ENCODE measurements around the gene KLC3.
"Not testable (repeated sequence)": the region's sequence is repeated elsewhere in the genome, so short reads cannot be mapped to it uniquely, and the experiment has no call there.

The KLC3 gene

GRCh38 chr19:45320997-45321775 is 19.4 kb upstream of the KLC3 start:
- no peak for DNase-seq

DNA sequence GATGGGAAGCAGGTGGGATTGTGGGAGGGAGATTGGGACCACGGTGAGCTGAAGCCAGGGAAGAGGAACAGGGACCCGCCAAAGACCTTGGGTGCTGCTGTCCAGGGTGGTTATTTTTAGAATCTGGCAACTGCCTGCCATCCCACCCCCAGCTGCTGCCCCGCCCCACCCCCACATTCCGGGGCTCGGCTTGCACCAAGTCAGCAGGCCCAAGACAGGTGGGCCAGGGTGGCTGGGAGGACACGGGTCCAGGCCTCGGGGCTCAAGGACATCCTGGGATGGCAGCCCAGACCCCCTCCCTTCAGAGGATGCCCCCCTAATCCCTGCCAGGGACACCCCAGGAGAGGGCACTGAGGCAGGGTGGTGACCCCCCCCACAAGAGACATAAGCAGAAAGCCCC is 18.7 kb upstream of the KLC3 start:
- no peak for DNase-seq

DNA sequence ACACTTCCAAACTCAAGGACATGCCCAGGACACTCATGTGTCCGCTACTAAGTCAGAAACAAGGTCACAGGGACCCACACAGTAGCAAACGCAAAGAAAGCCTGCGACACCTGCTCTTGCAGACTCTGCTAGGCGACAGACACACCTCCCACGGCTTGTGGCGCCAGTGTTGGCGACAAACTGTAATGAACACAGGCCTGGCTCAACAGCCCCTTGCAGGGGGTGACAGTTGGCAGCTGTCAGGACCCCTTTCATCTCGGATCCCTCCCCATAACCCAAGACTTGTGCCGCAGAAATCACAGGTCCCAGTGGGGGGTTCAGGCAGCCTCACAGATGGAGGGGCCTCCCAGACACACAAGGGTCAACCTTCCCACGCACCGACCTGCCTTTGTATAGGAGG is 18.2 kb upstream of the KLC3 start:
- no peak for DNase-seq

DNA sequence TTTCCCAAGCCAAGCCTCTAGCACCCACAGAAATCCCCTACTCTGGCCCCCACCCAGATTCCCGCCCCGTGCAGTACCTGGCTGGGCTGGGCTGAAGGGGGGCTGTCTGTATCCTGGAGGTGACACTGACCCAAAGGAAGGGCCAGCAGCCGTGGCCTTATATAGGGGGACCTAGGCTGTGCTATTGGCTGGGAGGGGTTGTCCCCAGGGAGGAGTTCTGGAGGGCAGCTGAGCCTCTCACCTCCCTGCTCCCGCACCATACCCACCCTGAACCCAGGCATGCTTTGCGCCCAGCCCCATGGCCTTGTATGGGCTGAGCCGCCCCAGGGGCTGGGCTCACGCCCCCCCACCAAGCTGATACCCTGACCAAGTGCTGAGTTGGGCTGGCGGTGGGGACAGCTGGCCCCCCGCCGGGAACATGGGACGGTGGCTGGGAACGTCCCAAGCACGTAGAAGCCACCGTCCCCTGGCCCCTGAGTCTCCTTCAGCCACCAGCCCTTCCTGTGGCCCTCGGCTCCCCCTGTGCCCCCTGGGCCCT is 17.7 kb upstream of the KLC3 start, which contains the start of gene CKM:
TSS of gene CKM (minus strand) at position 132 of the 538 bp plus-strand sequence. CDS start 3,162 bp downstream, outside the sequence.
- DNase-seq: no peak

DNA sequence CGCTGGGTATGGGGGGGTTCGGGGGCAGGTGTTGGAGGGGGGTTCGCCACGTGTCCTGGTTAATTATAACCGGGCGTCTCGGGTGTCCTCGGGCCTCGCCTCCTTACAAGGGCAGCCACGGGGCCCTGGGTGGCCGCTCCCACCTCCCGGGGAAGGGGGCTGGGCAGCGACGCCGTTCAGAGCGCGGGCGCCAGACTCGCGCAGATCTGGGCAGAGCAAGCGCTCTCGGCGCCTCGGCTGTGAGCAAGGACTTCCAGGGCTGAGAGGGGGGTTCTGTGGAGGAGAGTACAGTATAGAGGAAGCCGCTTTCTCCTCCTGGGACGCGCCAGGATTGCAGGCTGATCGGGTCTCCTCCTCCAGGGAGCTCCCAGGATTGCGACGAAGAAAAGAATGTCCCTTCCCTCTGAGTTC is 16.9 kb upstream of the KLC3 start:
- DNase-seq: no peak

DNA sequence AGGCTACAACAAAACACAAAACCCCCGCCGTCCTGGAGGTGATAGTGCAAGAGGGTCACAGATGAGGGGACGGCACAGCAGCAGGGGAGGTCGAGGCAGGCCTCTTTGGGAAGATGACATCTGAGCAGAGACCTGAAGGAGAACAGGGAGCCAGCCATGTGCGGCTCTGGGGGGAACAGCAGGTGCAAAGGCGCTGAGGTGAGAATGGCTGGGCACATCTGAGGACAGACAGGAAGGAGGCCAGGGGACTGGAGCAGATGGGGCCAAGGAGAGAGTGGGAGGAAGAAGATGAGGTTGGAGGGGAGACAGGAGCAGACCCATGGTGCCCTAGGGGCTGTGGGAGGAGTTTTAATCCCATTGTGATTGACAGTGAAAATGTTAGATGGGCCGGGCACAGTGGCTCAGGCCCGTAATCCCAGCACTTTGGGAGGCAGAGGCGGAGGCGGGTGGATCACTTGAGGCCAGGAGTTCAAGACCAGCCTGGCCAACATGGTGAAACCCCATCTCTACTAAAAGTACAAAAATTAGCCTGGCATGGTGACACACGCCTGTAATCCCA is 16.1 kb upstream of the KLC3 start:
- no peak for DNase-seq

- DNase-seq: no peak
Measured at GRCh38 chr19:45327404-45328143, 13.0 kb upstream of the KLC3 start.

DNA sequence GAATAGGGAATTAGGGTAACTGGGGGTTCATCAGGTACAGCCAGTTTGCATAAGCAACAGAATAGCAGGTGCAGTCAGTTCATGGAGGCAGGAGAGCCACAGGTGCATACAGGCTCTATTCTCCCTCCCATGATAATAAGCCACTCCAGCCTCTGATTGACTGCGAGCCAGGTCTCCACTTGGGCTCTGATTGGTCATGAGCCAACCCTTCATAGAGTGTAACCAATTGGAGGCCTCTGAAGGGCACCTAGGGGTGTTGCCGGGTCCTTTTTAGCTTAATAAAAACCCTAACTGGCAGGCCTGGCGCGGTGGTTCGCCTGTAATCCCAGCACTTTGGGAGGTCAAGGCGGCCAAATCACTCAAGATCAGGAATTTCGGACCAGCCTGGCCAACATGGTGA is 9.1 kb upstream of the KLC3 start:
- no peak for DNase-seq

GRCh38 chr19:45333609-45334303 is 6.8 kb upstream of the KLC3 start:
- DNase-seq: no peak

GRCh38 chr19:45334881-45335280 is 5.7 kb upstream of the KLC3 start:
- not testable (repeated sequence) for DNase-seq

- DNase-seq: no peak
Measured at GRCh38 chr19:45336696-45337251, 3.8 kb upstream of the KLC3 start.

- no peak for DNase-seq
Measured at GRCh38 chr19:45339629-45340028, 921 bp upstream of the KLC3 start.

GRCh38 chr19:45340899-45341453 is 426 bp downstream of the KLC3 start:
- DNase-seq: no peak

DNA sequence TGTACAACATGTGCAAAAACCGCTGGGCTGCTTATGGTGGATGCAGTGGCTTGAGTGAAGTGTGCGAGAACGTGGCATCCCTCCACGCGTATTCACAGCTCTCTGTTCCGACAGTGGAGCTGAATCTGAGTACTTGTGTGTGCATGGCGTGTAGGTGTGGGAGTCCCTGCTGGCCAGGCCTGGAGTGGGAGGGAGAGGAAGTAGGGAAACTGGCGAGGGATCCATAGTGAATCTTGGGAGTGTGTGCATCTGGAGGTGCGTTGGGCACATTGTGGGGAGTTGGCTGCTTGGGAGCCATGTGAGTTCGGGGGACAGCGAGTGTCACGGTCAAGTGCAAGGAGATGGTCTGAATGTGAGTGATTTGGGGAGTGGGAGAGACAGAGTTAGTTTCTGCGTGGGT is 2.4 kb downstream of the KLC3 start:
- no peak for DNase-seq

DNA sequence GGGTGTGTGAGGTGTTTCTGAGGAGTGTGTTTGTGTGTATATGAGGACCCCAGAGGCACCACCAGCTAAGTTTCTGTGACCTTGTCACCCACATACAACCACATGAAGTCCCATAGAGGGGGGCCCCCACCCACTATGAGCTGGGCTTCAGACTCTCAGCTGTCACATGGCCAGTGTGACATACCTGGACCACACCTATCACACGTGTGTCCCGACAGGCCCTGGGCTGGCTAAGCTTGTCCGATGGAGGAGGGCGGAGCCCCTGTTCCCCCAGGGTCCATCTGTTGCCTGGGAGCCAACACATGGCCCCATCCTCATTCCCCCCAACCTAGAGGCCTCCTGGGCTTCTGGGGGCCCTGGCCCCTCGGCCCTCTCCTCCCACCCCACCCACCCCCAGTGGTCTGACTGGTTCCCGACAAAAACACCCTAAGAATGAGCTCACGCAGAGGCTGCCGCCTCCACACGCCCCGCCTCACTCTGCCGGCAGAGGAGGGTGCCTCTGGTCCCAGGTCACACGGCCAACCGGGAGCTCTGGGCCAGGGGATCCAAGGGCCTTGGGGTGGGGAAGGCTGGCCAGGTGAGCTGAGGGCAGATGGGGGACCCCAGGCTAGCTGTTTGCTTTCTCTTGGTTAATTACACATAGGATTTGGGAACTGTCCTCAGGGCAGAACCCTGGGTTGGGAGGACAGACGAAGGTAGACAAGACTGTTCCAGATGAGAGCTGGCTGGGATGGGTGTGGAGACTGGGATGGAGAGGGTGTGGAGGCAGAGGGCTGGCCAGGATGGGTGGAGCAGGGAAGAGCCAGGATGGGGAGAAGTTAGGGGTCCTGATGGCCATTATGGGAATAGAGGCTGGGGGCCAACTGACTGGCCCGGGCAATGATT is 4.3 kb downstream of the KLC3 start:
- no peak for DNase-seq

GRCh38 chr19:45345506-45345860 is 4.9 kb downstream of the KLC3 start:
- DNase-seq: no peak

- DNase-seq: no peak
Measured at GRCh38 chr19:45346449-45346848, 5.9 kb downstream of the KLC3 start.

DNA sequence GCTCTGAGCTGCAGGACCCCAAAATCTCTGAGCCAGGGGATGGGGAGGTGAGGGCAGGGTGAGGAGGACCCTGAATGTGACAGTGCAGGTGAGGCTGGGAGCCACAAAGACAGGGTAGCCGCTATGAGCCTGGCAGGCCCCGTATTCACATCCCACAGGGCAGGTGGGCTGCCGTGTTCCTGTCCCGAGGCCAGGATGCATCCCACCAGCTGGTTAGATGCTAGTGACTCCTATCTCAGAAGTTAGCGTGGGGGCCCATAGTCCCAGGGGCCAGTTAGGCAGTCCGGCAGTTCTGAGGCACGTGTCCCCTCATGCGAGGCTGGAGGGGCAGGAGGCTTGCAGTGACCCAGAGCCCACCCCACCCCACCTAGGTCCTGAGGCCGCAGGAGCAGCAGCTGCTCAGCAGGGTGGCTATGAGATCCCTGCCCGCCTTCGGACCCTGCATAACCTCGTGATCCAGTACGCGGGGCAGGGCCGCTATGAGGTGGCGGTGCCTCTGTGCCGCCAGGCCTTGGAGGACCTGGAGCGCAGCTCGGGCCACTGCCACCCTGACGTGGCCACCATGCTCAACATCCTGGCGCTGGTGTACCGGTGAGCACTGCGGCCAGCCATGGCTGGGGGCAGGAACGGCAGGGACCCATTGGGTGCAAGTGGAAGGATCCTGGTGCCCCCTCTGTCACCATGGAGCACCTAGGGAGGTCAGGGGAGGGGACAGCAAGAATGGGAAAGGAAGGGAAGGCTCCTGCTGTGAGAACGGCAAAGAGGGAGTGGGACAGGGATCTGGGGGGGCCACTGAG is 7.2 kb downstream of the KLC3 start:
- no peak for DNase-seq

GRCh38 chr19:45348367-45349125 is 8.0 kb downstream of the KLC3 start:
- no peak for DNase-seq

- DNase-seq: no peak
Measured at GRCh38 chr19:45349126-45349415, 8.5 kb downstream of the KLC3 start.

Measured in SW 1271 (cell line).